Endothelial cell of umbilical vein (primary cell): ENCODE results near the gene SST.

ENCODE experiments used
- CTCF ChIP-seq, 2 donors: IDR thresholded peaks; 1 replicate in 1 of 2; 2 replicates in 1 of 2; pipeline ENCODE4 v1.5.1; 2011; ENCODE audit warnings: low read length in 2 of 2, mild to moderate bottlenecking in 2 of 2, moderate library complexity in 2 of 2, control low read depth in 1 of 2, inconsistent platforms in 1 of 2, low read depth in 1 of 2; ENCODE audit not compliant: insufficient read depth in 1 of 2; ENCODE audit errors: extremely low read depth in 1 of 2
- EZH2 ChIP-seq: IDR thresholded peaks from 2 replicates; pipeline ENCODE4 v1.6.1; 2012; ENCODE audit warnings: borderline replicate concordance, low read depth, mild to moderate bottlenecking, moderate library complexity, low read length, inconsistent platforms; ENCODE audit not compliant: severe bottlenecking
- FOS ChIP-seq: IDR thresholded peaks from 2 replicates; pipeline ENCODE4 v1.6.1; 2011; ENCODE audit warnings: mild to moderate bottlenecking, low read length, moderate library complexity, borderline replicate concordance; ENCODE audit not compliant: insufficient read depth
- GATA2 ChIP-seq: IDR thresholded peaks from 2 replicates; pipeline ENCODE4 v1.7.0; 2011; ENCODE audit warnings: low read depth, mild to moderate bottlenecking, moderate library complexity, mixed read lengths, low read length; ENCODE audit not compliant: insufficient read length, insufficient read depth
- JUN ChIP-seq: IDR thresholded peaks from 2 replicates; pipeline ENCODE4 v1.6.1; 2011; ENCODE audit warnings: borderline replicate concordance, low read depth; ENCODE audit not compliant: insufficient read length, insufficient read depth
- MAX ChIP-seq: IDR thresholded peaks from 2 replicates; pipeline ENCODE4 v1.6.1; 2011; ENCODE audit not compliant: insufficient read depth, insufficient read length
- MYC ChIP-seq: IDR thresholded peaks from one replicate; pipeline ENCODE4 v1.6.1; 2011; ENCODE audit warnings: mild to moderate bottlenecking, low read depth, low read length
- POLR2A ChIP-seq: IDR thresholded peaks from 2 replicates; pipeline ENCODE4 v1.6.1; 2012; ENCODE audit warnings: low read depth, mild to moderate bottlenecking, control low read depth, low read length
- POLR2AphosphoS5 ChIP-seq: IDR thresholded peaks from 2 replicates; pipeline ENCODE4 v1.6.1; 2012; ENCODE audit warnings: low read depth, mild to moderate bottlenecking, control low read depth, low read length, moderate library complexity; ENCODE audit not compliant: insufficient read depth

- no peak for TF ChIP-seq CTCF (IDR thresholded peaks at IDR 0.05; ENCODE audit: extremely low read depth in 1 of 2, insufficient read depth in 1 of 2, low read depth in 1 of 2, low read length in 2 of 2)
- TF ChIP-seq JUN = no peak
- TF ChIP-seq MAX = no peak
- TF ChIP-seq POLR2A = no peak
- TF ChIP-seq POLR2AphosphoS5 = no peak
- no peak for TF ChIP-seq GATA2
- TF ChIP-seq EZH2 = no peak
- no peak for TF ChIP-seq FOS
- no peak for TF ChIP-seq MYC
Observed at GRCh38 chr3:187702507-187703033, 32.4 kb upstream of the SST start, which contains the start of gene RTP2.
